ENCODE results near the gene ENOPH1.
"Not testable (repeated sequence)": the region's sequence is repeated elsewhere in the genome, so short reads cannot be mapped to it uniquely, and the experiment has no call there.

The ENOPH1 gene

DNA sequence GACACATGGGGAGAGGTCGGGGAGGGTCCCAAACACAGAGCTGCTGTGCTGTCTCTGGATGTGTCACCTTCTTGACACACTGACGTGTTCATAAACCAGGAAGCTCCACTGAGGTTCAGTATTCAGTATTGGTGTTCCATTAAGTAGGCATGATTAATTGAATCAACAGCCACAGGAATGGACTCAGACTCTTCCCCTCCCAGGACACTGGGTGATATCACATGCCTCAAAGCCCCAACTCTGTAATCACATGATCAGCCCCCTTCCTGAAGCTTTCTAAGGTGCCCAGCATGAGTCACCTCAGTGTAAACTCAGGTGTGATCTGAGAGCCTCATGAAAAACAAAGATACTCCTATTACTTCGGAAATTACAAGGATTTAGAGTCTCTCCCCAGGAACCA, 35.5 kb upstream of the ENOPH1 start:
- ChIA-PET CTCF (no interaction called here), POLR2A (interaction anchor here (0.8 to 1.4 kb wide), 2 partner anchors 32 to 34 kb away, joined by 3 to 5 read pairs; no protein-coding TSS in a partner anchor)
- no peak for DNase-seq (ENCODE audit: extremely low spot score)
- TF ChIP-seq TARDBP (IDR thresholded peaks at IDR 0.05), result no peak
- no peak for TF ChIP-seq CTBP1 (IDR thresholded peaks at IDR 0.05; ENCODE audit: borderline replicate concordance)
- TF ChIP-seq, protein P1, sequence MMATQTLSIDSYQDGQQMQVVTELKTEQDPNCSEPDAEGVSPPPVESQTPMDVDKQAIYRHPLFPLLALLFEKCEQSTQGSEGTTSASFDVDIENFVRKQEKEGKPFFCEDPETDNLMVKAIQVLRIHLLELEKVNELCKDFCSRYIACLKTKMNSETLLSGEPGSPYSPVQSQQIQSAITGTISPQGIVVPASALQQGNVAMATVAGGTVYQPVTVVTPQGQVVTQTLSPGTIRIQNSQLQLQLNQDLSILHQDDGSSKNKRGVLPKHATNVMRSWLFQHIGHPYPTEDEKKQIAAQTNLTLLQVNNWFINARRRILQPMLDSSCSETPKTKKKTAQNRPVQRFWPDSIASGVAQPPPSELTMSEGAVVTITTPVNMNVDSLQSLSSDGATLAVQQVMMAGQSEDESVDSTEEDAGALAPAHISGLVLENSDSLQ (IDR thresholded peaks at IDR 0.05), result no peak
- TF ChIP-seq FOXM1 (IDR thresholded peaks at IDR 0.05; ENCODE audit: borderline replicate concordance), result no peak
- TF ChIP-seq L3MBTL2 (conservative IDR thresholded peaks at IDR 0.05), result no peak
- no peak for TF ChIP-seq NFRKB (IDR thresholded peaks at IDR 0.05)
- TF ChIP-seq FOXK2 (IDR thresholded peaks at IDR 0.05), result no peak
- no peak for TF ChIP-seq SUZ12 (IDR thresholded peaks at IDR 0.05)
- TF ChIP-seq ZNF384 (IDR thresholded peaks at IDR 0.05), result no peak
- no peak for TF ChIP-seq ARNT (IDR thresholded peaks at IDR 0.05)
- TF ChIP-seq BHLHE40 (IDR thresholded peaks at IDR 0.05; ENCODE audit: borderline replicate concordance), result no peak
- TF ChIP-seq FOXA1 (IDR thresholded peaks at IDR 0.05), result no peak

DNA sequence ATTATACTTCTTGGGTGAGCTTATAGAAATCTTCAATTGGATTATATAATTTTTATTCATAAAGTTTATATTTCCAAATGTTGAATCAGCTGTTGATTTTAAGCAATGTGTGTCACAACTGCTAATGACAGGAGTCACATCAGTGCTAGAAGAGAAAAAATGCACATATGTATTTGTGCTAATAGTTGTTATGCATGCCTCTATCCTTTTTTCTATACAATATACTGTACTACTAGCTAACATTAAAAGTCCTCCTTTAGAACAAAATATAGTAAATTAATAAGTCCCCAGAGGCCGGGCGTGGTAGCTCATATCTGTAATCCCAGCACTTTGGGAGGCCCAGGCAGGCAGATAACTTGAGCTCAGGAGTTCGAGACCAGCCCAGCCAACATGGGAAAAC, 32.9 kb upstream of the ENOPH1 start:
- DNase-seq (ENCODE audit: extremely low spot score), result no peak
- TF ChIP-seq ZNF384 (IDR thresholded peaks at IDR 0.05), result no peak
- TF ChIP-seq ARNT (IDR thresholded peaks at IDR 0.05), result no peak
- TF ChIP-seq NFRKB (IDR thresholded peaks at IDR 0.05), result no peak
- no peak for TF ChIP-seq TARDBP (IDR thresholded peaks at IDR 0.05)
- no peak for TF ChIP-seq BHLHE40 (IDR thresholded peaks at IDR 0.05; ENCODE audit: borderline replicate concordance)
- TF ChIP-seq, protein P1 (IDR thresholded peaks at IDR 0.05), result no peak
- no peak for TF ChIP-seq HDGF (IDR thresholded peaks at IDR 0.05; ENCODE audit: borderline replicate concordance)
- no peak for TF ChIP-seq LEF1 (IDR thresholded peaks at IDR 0.05; ENCODE audit: borderline replicate concordance)
- no peak for TF ChIP-seq FOXK2 (IDR thresholded peaks at IDR 0.05)
- TF ChIP-seq ELF4 (IDR thresholded peaks at IDR 0.05), result no peak
- TF ChIP-seq SP1 (IDR thresholded peaks at IDR 0.05), result no peak
- TF ChIP-seq SUZ12 (IDR thresholded peaks at IDR 0.05), result no peak
- TF ChIP-seq FOXM1 (IDR thresholded peaks at IDR 0.05; ENCODE audit: borderline replicate concordance), result no peak
- TF ChIP-seq CTBP1 (IDR thresholded peaks at IDR 0.05; ENCODE audit: borderline replicate concordance), result no peak
- ChIA-PET CTCF (interaction anchor here (0.7 to 1.0 kb wide), 2 partner anchors 8 to 11 kb away, joined by 6 to 7 read pairs; no protein-coding TSS in a partner anchor), POLR2A (interaction anchor here (1.3 to 1.4 kb wide), 2 partner anchors 24 to 32 kb away, joined by 5 to 7 read pairs; partner anchors contain the start of gene HNRNPD)

- no peak for DNase-seq (ENCODE audit: extremely low spot score)
- POLR2A ChIA-PET, result interaction anchor here (1.3 kb wide), 1 partner anchor 31 kb away, joined by 7 read pairs; no protein-coding TSS in a partner anchor
- CTCF ChIA-PET, result interaction anchor here (0.6 to 1.0 kb wide), 2 partner anchors 7 to 9 kb away, joined by 3 to 7 read pairs; no protein-coding TSS in a partner anchor
- no peak for TF ChIP-seq ZNF384 (IDR thresholded peaks at IDR 0.05)
- no peak for TF ChIP-seq FOXA1 (IDR thresholded peaks at IDR 0.05)
- TF ChIP-seq L3MBTL2 (conservative IDR thresholded peaks at IDR 0.05), result no peak
These were observed 32.1 kb upstream of the ENOPH1 start for GRCh38 chr4:82398263-82398662.

DNA sequence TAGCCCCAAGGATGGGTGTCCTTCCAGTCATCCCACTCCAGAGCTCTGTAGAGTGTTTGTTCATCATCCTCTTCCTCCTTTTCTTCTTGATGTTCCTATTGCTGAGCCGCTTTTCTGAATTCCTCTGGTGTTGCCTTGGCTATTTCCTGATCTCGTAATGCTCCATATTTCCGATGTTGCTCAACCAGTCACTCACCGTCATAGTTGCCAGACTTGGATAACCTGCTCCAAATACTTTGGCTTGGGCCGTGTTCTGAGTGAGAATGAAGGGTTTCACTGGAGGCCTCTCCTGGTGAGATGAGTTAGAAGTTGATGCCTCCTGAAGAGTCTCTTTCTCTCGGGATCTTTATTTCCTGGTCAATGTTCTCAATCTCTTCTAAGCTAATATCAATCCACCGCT, 28.8 kb upstream of the ENOPH1 start:
- DNase-seq (ENCODE audit: extremely low spot score), result no peak
- POLR2A ChIA-PET, result no interaction called here
- TF ChIP-seq SUZ12 (IDR thresholded peaks at IDR 0.05) (no peak), ELF4 (IDR thresholded peaks at IDR 0.05) (no peak), BHLHE40 (IDR thresholded peaks at IDR 0.05; ENCODE audit: borderline replicate concordance) (no peak), SP1 (IDR thresholded peaks at IDR 0.05) (no peak), FOXM1 (IDR thresholded peaks at IDR 0.05; ENCODE audit: borderline replicate concordance) (no peak), CTBP1 (IDR thresholded peaks at IDR 0.05; ENCODE audit: borderline replicate concordance) (no peak), TARDBP (IDR thresholded peaks at IDR 0.05) (no peak), LEF1 (IDR thresholded peaks at IDR 0.05; ENCODE audit: borderline replicate concordance) (no peak), HDGF (IDR thresholded peaks at IDR 0.05; ENCODE audit: borderline replicate concordance) (no peak)
- CTCF ChIA-PET, result no interaction called here

- CTCF ChIA-PET, result no interaction called here
- POLR2A ChIA-PET, result no interaction called here
- TF ChIP-seq HDGF (IDR thresholded peaks at IDR 0.05; ENCODE audit: borderline replicate concordance) (no peak), ELF4 (IDR thresholded peaks at IDR 0.05) (no peak), FOXA1 (IDR thresholded peaks at IDR 0.05) (no peak), TARDBP (IDR thresholded peaks at IDR 0.05) (no peak), BHLHE40 (IDR thresholded peaks at IDR 0.05; ENCODE audit: borderline replicate concordance) (no peak), ARNT (IDR thresholded peaks at IDR 0.05) (no peak), FOXM1 (IDR thresholded peaks at IDR 0.05; ENCODE audit: borderline replicate concordance) (no peak), L3MBTL2 (conservative IDR thresholded peaks at IDR 0.05) (no peak), SUZ12 (IDR thresholded peaks at IDR 0.05) (no peak), FOXK2 (IDR thresholded peaks at IDR 0.05) (no peak), ZNF384 (IDR thresholded peaks at IDR 0.05) (no peak), SP1 (IDR thresholded peaks at IDR 0.05) (no peak), NFRKB (IDR thresholded peaks at IDR 0.05) (no peak), CTBP1 (IDR thresholded peaks at IDR 0.05; ENCODE audit: borderline replicate concordance) (no peak)
- TF ChIP-seq, protein P1 (IDR thresholded peaks at IDR 0.05), result no peak
- no peak for DNase-seq (ENCODE audit: extremely low spot score)
These were observed 28.1 kb upstream of the ENOPH1 start for GRCh38 chr4:82402196-82402775.

DNA sequence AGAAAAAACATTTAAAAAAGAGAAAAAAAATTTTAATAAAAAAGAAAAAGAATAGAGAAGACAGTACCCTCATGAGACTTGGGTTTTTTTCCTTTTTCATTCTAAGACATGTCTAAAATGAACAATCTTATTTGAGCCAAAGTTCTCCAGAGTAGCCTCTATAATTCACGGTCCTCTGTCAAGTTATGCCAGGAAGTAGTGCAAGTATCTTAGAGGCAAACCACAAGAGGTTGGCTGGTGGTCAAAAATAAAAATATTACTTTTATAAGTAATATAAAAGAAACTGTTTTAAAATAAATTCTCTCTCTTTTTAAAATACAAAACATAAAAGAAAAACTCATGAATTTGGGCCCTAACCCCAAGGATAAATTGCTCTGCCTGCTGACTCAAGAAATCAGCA, 26.7 kb upstream of the ENOPH1 start:
- no peak for TF ChIP-seq FOXA1 (IDR thresholded peaks at IDR 0.05)
- no peak for TF ChIP-seq ARNT (IDR thresholded peaks at IDR 0.05)
- TF ChIP-seq FOXM1 (IDR thresholded peaks at IDR 0.05; ENCODE audit: borderline replicate concordance), result no peak
- no peak for TF ChIP-seq ELF4 (IDR thresholded peaks at IDR 0.05)
- TF ChIP-seq FOXK2 (IDR thresholded peaks at IDR 0.05), result no peak
- no peak for TF ChIP-seq CTBP1 (IDR thresholded peaks at IDR 0.05; ENCODE audit: borderline replicate concordance)
- TF ChIP-seq NFRKB (IDR thresholded peaks at IDR 0.05), result no peak
- no peak for TF ChIP-seq BHLHE40 (IDR thresholded peaks at IDR 0.05; ENCODE audit: borderline replicate concordance)
- no peak for TF ChIP-seq LEF1 (IDR thresholded peaks at IDR 0.05; ENCODE audit: borderline replicate concordance)
- no peak for TF ChIP-seq TARDBP (IDR thresholded peaks at IDR 0.05)
- TF ChIP-seq SUZ12 (IDR thresholded peaks at IDR 0.05), result no peak
- no peak for TF ChIP-seq ZNF384 (IDR thresholded peaks at IDR 0.05)
- TF ChIP-seq L3MBTL2 (conservative IDR thresholded peaks at IDR 0.05), result no peak
- TF ChIP-seq HDGF (IDR thresholded peaks at IDR 0.05; ENCODE audit: borderline replicate concordance), result no peak
- no peak for TF ChIP-seq SP1 (IDR thresholded peaks at IDR 0.05)
- TF ChIP-seq, protein P1 (IDR thresholded peaks at IDR 0.05), result no peak
- ChIA-PET POLR2A (no interaction called here), CTCF (no interaction called here)
- DNase-seq (ENCODE audit: extremely low spot score), result no peak

- POLR2A ChIA-PET; DNase-seq (ENCODE audit: extremely low spot score); CTCF ChIA-PET: not testable (repeated sequence)
These were observed 15.3 kb upstream of the ENOPH1 start for GRCh38 chr4:82415061-82415460.

Measured in HEK293T (cell line).